ENCODE results near the gene XPO6.

The XPO6 gene

DNA sequence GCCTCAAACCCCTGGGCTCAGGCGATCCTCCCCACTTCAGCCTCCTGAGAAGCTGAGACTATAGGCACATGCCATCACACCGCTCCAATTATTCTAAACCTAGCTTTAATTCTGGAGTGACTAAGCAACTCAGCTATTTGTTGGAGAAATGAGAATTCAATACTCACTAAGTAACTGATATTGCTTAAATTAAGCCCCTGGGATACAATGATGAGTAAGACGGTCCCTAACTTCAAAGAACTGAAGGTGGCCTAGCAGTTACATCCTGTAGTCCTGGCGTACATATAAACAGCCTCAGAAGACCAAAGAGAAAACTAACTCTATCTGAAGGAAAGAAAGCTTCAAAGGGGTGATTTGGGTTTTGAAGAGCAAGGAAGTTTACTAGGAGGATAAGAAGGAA is 25.0 kb downstream of the XPO6 start:
- H3K4me3 ChIP-seq (ENCODE audit: low read depth, low read length) = no peak overlapping the region
- no peaks in the 10 kb centered on the region for H3K27me3 ChIP-seq (replicated peaks)
- no peaks in the 10 kb centered on the region for H3K36me3 ChIP-seq (replicated peaks)
- TF ChIP-seq, protein P1, sequence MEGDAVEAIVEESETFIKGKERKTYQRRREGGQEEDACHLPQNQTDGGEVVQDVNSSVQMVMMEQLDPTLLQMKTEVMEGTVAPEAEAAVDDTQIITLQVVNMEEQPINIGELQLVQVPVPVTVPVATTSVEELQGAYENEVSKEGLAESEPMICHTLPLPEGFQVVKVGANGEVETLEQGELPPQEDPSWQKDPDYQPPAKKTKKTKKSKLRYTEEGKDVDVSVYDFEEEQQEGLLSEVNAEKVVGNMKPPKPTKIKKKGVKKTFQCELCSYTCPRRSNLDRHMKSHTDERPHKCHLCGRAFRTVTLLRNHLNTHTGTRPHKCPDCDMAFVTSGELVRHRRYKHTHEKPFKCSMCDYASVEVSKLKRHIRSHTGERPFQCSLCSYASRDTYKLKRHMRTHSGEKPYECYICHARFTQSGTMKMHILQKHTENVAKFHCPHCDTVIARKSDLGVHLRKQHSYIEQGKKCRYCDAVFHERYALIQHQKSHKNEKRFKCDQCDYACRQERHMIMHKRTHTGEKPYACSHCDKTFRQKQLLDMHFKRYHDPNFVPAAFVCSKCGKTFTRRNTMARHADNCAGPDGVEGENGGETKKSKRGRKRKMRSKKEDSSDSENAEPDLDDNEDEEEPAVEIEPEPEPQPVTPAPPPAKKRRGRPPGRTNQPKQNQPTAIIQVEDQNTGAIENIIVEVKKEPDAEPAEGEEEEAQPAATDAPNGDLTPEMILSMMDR (IDR thresholded peaks at IDR 0.05; ENCODE audit: low read depth, low read length, missing control alignments) = no peak
- H3K27ac ChIP-seq = no peak overlapping the region
- DNase-seq = no peak
- in situ Hi-C loops (cut with HindIII; ENCODE audit: low pct_ligation_motif_present, low sequenced_read_pairs) = no loop called here

DNA sequence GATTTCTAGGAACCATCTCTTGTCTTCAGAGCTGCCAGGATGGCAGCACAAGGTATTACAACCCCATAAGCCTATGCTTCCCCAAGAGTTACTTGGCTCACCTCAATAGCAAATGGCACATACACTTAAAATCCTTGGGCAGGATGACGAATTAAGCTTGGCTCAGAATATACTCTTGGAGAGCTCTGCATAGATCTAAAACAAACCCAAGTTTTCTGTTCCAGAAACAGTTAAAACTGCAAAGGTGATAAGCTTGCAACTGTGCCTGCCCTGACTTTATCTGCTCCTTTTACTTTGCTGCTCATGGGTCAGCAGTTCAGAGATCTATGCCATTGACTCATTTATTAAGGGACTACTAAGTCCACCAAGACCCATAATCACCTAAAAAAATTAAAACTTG is 26.1 kb downstream of the XPO6 start:
- Histone ChIP-seq H3K36me3 (replicated peaks) (no peaks in the 10 kb centered on the region), H3K27me3 (replicated peaks) (no peaks in the 10 kb centered on the region), H3K4me3 (ENCODE audit: low read depth, low read length) (no peak overlapping the region), H3K27ac (no peak overlapping the region)
- TF ChIP-seq, protein P1 (IDR thresholded peaks at IDR 0.05; ENCODE audit: low read depth, low read length, missing control alignments) = no peak
- DNase-seq = no peak
- in situ Hi-C loops (cut with HindIII; ENCODE audit: low pct_ligation_motif_present, low sequenced_read_pairs) = no loop called here

DNA sequence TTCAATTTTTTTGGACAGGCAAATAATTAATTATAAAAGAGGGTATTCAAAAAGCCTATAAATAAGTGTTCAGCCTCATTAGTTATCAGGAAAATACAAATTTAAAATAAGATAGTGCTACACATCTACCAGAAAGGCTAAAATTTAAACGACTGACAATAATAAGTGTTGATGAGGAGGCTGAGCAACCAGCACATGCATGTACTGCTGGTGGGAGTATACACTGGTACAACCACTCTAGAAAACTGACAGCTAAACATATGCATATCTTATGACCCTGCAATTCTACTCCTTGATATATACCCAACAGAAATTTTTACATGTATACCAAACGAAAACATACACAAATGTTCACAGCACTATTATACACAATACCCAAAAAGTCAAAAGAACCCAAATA is 27.1 kb downstream of the XPO6 start:
- TF ChIP-seq, protein P1 (IDR thresholded peaks at IDR 0.05; ENCODE audit: low read depth, low read length, missing control alignments) = no peak
- H3K27ac ChIP-seq = no peak overlapping the region

DNA sequence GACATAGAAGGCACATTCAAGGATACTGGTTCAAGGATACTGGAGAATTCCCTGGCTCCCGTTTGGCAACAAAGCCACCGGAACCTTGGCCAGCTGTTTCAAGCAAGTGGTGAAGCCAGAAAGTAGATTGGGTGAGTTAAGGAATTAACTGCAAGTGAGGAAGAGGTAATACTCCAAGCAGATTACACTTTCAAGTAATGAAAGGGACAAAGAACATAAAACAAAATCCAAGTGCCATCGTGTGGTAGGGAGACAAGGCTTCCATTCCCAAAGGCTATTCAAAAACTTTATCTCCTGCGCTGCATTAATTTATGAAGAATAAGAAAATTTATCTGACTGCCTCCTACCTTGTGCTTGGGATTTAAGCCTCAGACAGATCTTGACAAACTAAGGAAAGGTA is 27.8 kb downstream of the XPO6 start:
- Histone ChIP-seq H3K27ac (peak overlapping the region; percentile 32), H3K36me3 (replicated peaks) (no peaks in the 10 kb centered on the region), H3K4me3 (ENCODE audit: low read depth, low read length) (no peak overlapping the region), H3K27me3 (replicated peaks) (no peaks in the 10 kb centered on the region)
- no peak for DNase-seq
- TF ChIP-seq, protein P1 (IDR thresholded peaks at IDR 0.05; ENCODE audit: low read depth, low read length, missing control alignments) = no peak
- in situ Hi-C loops (cut with HindIII; ENCODE audit: low pct_ligation_motif_present, low sequenced_read_pairs) = no loop called here

More for the DNA sequence above, 27.1 kb downstream of the XPO6 start:
- DNase-seq = no peak
- in situ Hi-C loops (cut with HindIII; ENCODE audit: low pct_ligation_motif_present, low sequenced_read_pairs) = no loop called here
- H3K27me3 ChIP-seq (replicated peaks) = no peaks in the 10 kb centered on the region
- no peaks in the 10 kb centered on the region for H3K36me3 ChIP-seq (replicated peaks)
- no peak overlapping the region for H3K4me3 ChIP-seq (ENCODE audit: low read depth, low read length)

DNA sequence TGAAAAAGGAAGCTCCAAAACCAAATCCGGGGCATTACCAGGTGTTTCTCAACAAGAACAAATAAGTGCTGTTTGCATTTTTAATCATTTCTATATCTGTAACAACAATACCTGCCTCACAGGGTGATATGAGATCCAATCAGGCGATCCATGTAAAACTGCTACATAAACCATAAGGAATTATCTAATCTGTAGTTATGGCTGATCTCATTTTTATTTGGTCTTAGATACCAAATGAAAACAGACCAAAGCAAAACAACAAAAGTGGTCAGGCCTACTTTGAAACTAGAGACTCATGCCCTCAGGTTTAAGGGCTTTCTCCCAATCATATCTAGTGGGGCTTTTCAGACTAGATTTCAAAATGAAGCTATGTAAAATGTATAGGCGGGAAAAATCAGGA is 28.3 kb downstream of the XPO6 start:
- no peaks in the 10 kb centered on the region for H3K27me3 ChIP-seq (replicated peaks)
- no peak for DNase-seq
- TF ChIP-seq, protein P1 (IDR thresholded peaks at IDR 0.05; ENCODE audit: low read depth, low read length, missing control alignments) = no peak
- in situ Hi-C loops (cut with HindIII; ENCODE audit: low pct_ligation_motif_present, low sequenced_read_pairs) = no loop called here
- H3K36me3 ChIP-seq (replicated peaks) = no peaks in the 10 kb centered on the region
- H3K4me3 ChIP-seq (ENCODE audit: low read depth, low read length) = no peak overlapping the region
- H3K27ac ChIP-seq = peak overlapping the region; percentile 32

DNA sequence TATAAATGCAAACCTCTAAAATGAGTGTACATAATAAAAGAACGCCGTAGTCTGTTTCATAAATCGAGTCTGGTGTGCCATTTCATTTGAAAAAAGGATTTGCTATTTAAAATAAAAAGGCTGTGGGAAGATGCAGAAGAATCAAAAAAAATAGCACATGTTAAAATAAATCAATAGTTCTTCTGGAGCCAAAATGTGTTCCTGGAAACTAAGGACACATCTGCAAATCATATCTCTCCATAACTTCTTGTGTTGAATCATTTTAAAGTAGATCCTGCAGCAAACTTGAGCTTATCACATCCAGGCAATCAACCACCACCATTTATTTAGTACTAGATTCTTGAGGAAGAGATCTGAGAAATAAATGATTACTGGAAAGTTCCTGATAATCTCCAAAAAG is 29.0 kb downstream of the XPO6 start:
- no peak overlapping the region for H3K27ac ChIP-seq
- TF ChIP-seq, protein P1 (IDR thresholded peaks at IDR 0.05; ENCODE audit: low read depth, low read length, missing control alignments) = no peak

More for the DNA sequence above, 29.0 kb downstream of the XPO6 start:
- Histone ChIP-seq H3K27me3 (replicated peaks) (no peaks in the 10 kb centered on the region), H3K4me3 (ENCODE audit: low read depth, low read length) (no peak overlapping the region), H3K36me3 (replicated peaks) (no peaks in the 10 kb centered on the region)
- in situ Hi-C loops (cut with HindIII; ENCODE audit: low pct_ligation_motif_present, low sequenced_read_pairs) = no loop called here
- no peak for DNase-seq

All from brain microvascular endothelial cell (primary cell).